Muscle of leg (tissue), 11 donors: ENCODE data around the gene PKP2. TPM values are rescaled to one million over a fixed set of nuclear protein-coding genes. Genes with fewer than 3 reads are reported as not detected.

ENCODE experiments used
- DNase-seq: peaks from one replicate; pipeline ENCODE4 v3.0.0; 2013
- H3K27ac ChIP-seq: one replicate; pipeline ENCODE4 v1.5.1; 2013; ENCODE audit warnings: mild to moderate bottlenecking, low read length, control low read depth
- H3K27me3 ChIP-seq: one replicate; pipeline ENCODE4 v1.6.1; 2013; ENCODE audit warnings: low read length; ENCODE audit not compliant: control insufficient read depth, insufficient read depth
- H3K36me3 ChIP-seq: one replicate; pipeline ENCODE4 v1.6.1; 2013; ENCODE audit warnings: low read length; ENCODE audit not compliant: control insufficient read depth, insufficient read depth
- H3K4me1 ChIP-seq: one replicate; pipeline ENCODE4 v1.6.1; 2013; ENCODE audit warnings: low read length; ENCODE audit not compliant: control insufficient read depth, insufficient read depth
- H3K4me3 ChIP-seq: one replicate; pipeline ENCODE4 v1.5.1; 2013; ENCODE audit warnings: low read length, control low read depth
- H3K9me3 ChIP-seq: replicated peaks from 2 replicates; pipeline ENCODE4 v1.6.1; 2013; ENCODE audit warnings: low read depth, low read length; ENCODE audit not compliant: control insufficient read depth
- WGBS: methylation state at CpG from one replicate; pipeline ENCODE4 v1.1.5; 2013; ENCODE audit warnings: missing lambda C conversion rate; ENCODE audit not compliant: insufficient coverage; 5-methylcytosine and 5-hydroxymethylcytosine counted together
- polyA plus RNA-seq, 8 donors: library from polyadenylated mRNA; unstranded; fragments of 120-200 nt; gene quantifications; one replicate each; pipeline versions ENCODE4 v1.2.1 to v1.2.3, GENCODE V29; 2013; ENCODE audit warnings: inconsistent platforms in 1 of 8, low replicate concordance in 1 of 8; ENCODE audit not compliant: insufficient read length in 8 of 8, insufficient read depth in 1 of 8
- total RNA-seq: library from RNA; stranded (reverse); fragments of 120-200 nt; gene quantifications from one replicate; pipeline ENCODE4 v1.2.4, GENCODE V29; 2013

The PKP2 gene
- total and polyA plus RNA-seq, 9 donors, result 2.7 to 11.2 (median 4.8) TPM

GRCh38 chr12:32843528-32844095, 53.0 kb downstream of the PKP2 start:
- Histone ChIP-seq H3K27me3 (no peaks in the 10 kb centered on the region), H3K27ac (no peak overlapping the region), H3K9me3 (no peaks in the 10 kb centered on the region), H3K4me3 (no peak overlapping the region), H3K36me3 (no peaks in the 10 kb centered on the region), H3K4me1 (no peaks in the 10 kb centered on the region)
- DNase-seq, result peak; percentile 48

GRCh38 chr12:32841061-32841460, 55.5 kb downstream of the PKP2 start:
- no peak overlapping the region for H3K4me3 ChIP-seq
- no peaks in the 10 kb centered on the region for H3K9me3 ChIP-seq
- no peaks in the 10 kb centered on the region for H3K27me3 ChIP-seq
- WGBS, result 70% methylated on average over 1 of the region's 4 CpGs
- H3K36me3 ChIP-seq, result no peaks in the 10 kb centered on the region
- no peak overlapping the region for H3K27ac ChIP-seq
- no peaks in the 10 kb centered on the region for H3K4me1 ChIP-seq
- no peak for DNase-seq

GRCh38 chr12:32839828-32840227, 56.7 kb downstream of the PKP2 start:
- H3K27ac ChIP-seq, result no peak overlapping the region
- 48% methylated on average over 4 of the region's 4 CpGs for WGBS
- H3K4me3 ChIP-seq, result no peak overlapping the region
- H3K4me1 ChIP-seq, result no peaks in the 10 kb centered on the region
- DNase-seq, result no peak
- no peaks in the 10 kb centered on the region for H3K9me3 ChIP-seq
- H3K36me3 ChIP-seq, result no peaks in the 10 kb centered on the region
- H3K27me3 ChIP-seq, result no peaks in the 10 kb centered on the region

- Histone ChIP-seq H3K4me1 (no peaks in the 10 kb centered on the region), H3K4me3 (no peak overlapping the region), H3K36me3 (no peaks in the 10 kb centered on the region), H3K27me3 (no peaks in the 10 kb centered on the region), H3K9me3 (no peaks in the 10 kb centered on the region), H3K27ac (no peak overlapping the region)
- DNase-seq, result no peak
- WGBS, result no CpG with 5 or more reads among the region's 5 CpGs
These were observed 58.6 kb downstream of the PKP2 start for GRCh38 chr12:32837974-32838373.

- DNase-seq, result no peak
- H3K9me3 ChIP-seq, result no peaks in the 10 kb centered on the region
- no peak overlapping the region for H3K27ac ChIP-seq
- H3K4me1 ChIP-seq, result no peaks in the 10 kb centered on the region
- no peaks in the 10 kb centered on the region for H3K27me3 ChIP-seq
- 60% methylated on average over 1 of the region's 3 CpGs for WGBS
- no peak overlapping the region for H3K4me3 ChIP-seq
- H3K36me3 ChIP-seq, result no peaks in the 10 kb centered on the region
These were observed 59.9 kb downstream of the PKP2 start for GRCh38 chr12:32836710-32837109.

GRCh38 chr12:32834122-32834521, 62.5 kb downstream of the PKP2 start:
- no CpG with 5 or more reads among the region's 2 CpGs for WGBS
- Histone ChIP-seq H3K27ac (no peak overlapping the region), H3K36me3 (no peaks in the 10 kb centered on the region), H3K4me1 (no peaks in the 10 kb centered on the region), H3K4me3 (no peak overlapping the region), H3K9me3 (no peaks in the 10 kb centered on the region), H3K27me3 (no peaks in the 10 kb centered on the region)
- no peak for DNase-seq

GRCh38 chr12:32828552-32828951, 68.0 kb downstream of the PKP2 start:
- Histone ChIP-seq H3K4me3 (no peak overlapping the region), H3K36me3 (no peaks in the 10 kb centered on the region), H3K9me3 (no peaks in the 10 kb centered on the region), H3K4me1 (no peaks in the 10 kb centered on the region), H3K27ac (no peak overlapping the region), H3K27me3 (no peaks in the 10 kb centered on the region)
- no peak for DNase-seq
- no CpG with 5 or more reads among the region's 2 CpGs for WGBS

GRCh38 chr12:32828120-32828519, 68.5 kb downstream of the PKP2 start:
- Histone ChIP-seq H3K9me3 (no peaks in the 10 kb centered on the region), H3K4me3 (no peak overlapping the region), H3K27me3 (no peaks in the 10 kb centered on the region), H3K27ac (no peak overlapping the region), H3K4me1 (no peaks in the 10 kb centered on the region), H3K36me3 (no peaks in the 10 kb centered on the region)
- no CpG with 5 or more reads among the region's 1 CpG for WGBS
- no peak for DNase-seq

- H3K27ac ChIP-seq, result no peak overlapping the region
These were observed 69.7 kb downstream of the PKP2 start for GRCh38 chr12:32826807-32827412.

GRCh38 chr12:32824596-32824995, 72.0 kb downstream of the PKP2 start:
- Histone ChIP-seq H3K36me3 (no peaks in the 10 kb centered on the region), H3K4me3 (no peak overlapping the region), H3K27ac (no peak overlapping the region), H3K9me3 (no peaks in the 10 kb centered on the region), H3K4me1 (no peaks in the 10 kb centered on the region), H3K27me3 (no peaks in the 10 kb centered on the region)
- no peak for DNase-seq
- no CpG with 5 or more reads among the region's 1 CpG for WGBS

More at GRCh38 chr12:32826807-32827412, 69.7 kb downstream of the PKP2 start:
- Histone ChIP-seq H3K36me3 (no peaks in the 10 kb centered on the region), H3K4me1 (no peaks in the 10 kb centered on the region), H3K27me3 (no peaks in the 10 kb centered on the region), H3K9me3 (no peaks in the 10 kb centered on the region), H3K4me3 (no peak overlapping the region)
- WGBS, result no CpG with 5 or more reads among the region's 3 CpGs
- no peak for DNase-seq

- DNase-seq, result no peak
- 90% methylated on average over 2 of the region's 5 CpGs for WGBS
- no peak overlapping the region for H3K27ac ChIP-seq
- no peaks in the 10 kb centered on the region for H3K4me1 ChIP-seq
- no peaks in the 10 kb centered on the region for H3K27me3 ChIP-seq
- no peaks in the 10 kb centered on the region for H3K9me3 ChIP-seq
- H3K4me3 ChIP-seq, result no peak overlapping the region
- H3K36me3 ChIP-seq, result no peaks in the 10 kb centered on the region
These were observed 74.2 kb downstream of the PKP2 start for GRCh38 chr12:32822344-32822743.
